Osteoblast (primary cell): ENCODE measurements around the gene SCAF11. TPM values are rescaled to one million over a fixed set of nuclear protein-coding genes. Genes with fewer than 3 reads are reported as not detected.
A peak's percentile ranks its signal among the peaks of the same experiment; 100 is the strongest.

Experiments used
- DNase-seq: peaks from one replicate; pipeline ENCODE4 v3.0.0; 2011; ENCODE audit warnings: low spot score, mixed read lengths; ENCODE audit not compliant: insufficient read length; ENCODE audit errors: missing footprints
- H2AFZ ChIP-seq: 2 replicates; pipeline ENCODE4 v1.6.0; 2011; ENCODE audit warnings: mild to moderate bottlenecking, low read length
- H3K27ac ChIP-seq: 2 replicates; pipeline ENCODE4 v1.5.1; 2011; ENCODE audit warnings: mild to moderate bottlenecking, low read depth, low read length, moderate library complexity
- H3K27me3 ChIP-seq: 2 replicates; pipeline ENCODE4 v1.6.0; 2012; ENCODE audit warnings: mild to moderate bottlenecking, control low read depth, inconsistent platforms, low read length, moderate library complexity; ENCODE audit not compliant: insufficient read depth
- H3K36me3 ChIP-seq: 2 replicates; pipeline ENCODE4 v1.5.1; 2011; ENCODE audit warnings: mild to moderate bottlenecking, low read length, control low read depth, moderate library complexity; ENCODE audit not compliant: insufficient read depth
- H3K4me1 ChIP-seq: 2 replicates; pipeline ENCODE4 v1.5.1; 2011; ENCODE audit warnings: mild to moderate bottlenecking, low read length, control low read depth, moderate library complexity; ENCODE audit not compliant: insufficient read depth
- H3K4me2 ChIP-seq: 2 replicates; pipeline ENCODE4 v1.6.0; 2011; ENCODE audit warnings: mild to moderate bottlenecking, low read length; ENCODE audit not compliant: insufficient read depth
- H3K4me3 ChIP-seq: fragments of 200-600 bp; sonication (generic); 3 replicates; pipeline ENCODE4 v1.5.1; 2012; ENCODE audit warnings: mild to moderate bottlenecking, low read length, inconsistent platforms; ENCODE audit not compliant: insufficient read depth
- H3K79me2 ChIP-seq: 2 replicates; pipeline ENCODE4 v1.6.0; 2012; ENCODE audit warnings: mild to moderate bottlenecking, low read length, control low read depth, inconsistent platforms; ENCODE audit not compliant: insufficient read depth
- H3K9me3 ChIP-seq: 2 replicates; pipeline ENCODE4 v1.5.1; 2011; ENCODE audit warnings: low read depth, low read length, control low read depth
- H4K20me1 ChIP-seq: 2 replicates; pipeline ENCODE4 v1.6.0; 2012; ENCODE audit warnings: mild to moderate bottlenecking, low read length, control low read depth; ENCODE audit not compliant: insufficient read depth
- CTCF ChIP-seq: IDR thresholded peaks from 2 replicates; pipeline ENCODE4 v1.5.1; 2011; ENCODE audit warnings: mild to moderate bottlenecking, low read depth, low read length, moderate library complexity; ENCODE audit errors: extremely low read depth
- total RNA-seq: library from RNA; depleted of rRNA; stranded (reverse); fragments of >200 nt; gene quantifications from 2 replicates; pipeline ENCODE4 v1.2.3, GENCODE V29; 2012

The SCAF11 gene
- total RNA-seq, 1 donor = 132 TPM

- H3K27me3 ChIP-seq = no peaks in the 10 kb centered on the region
Measured at GRCh38 chr12:45989721-45990467, 480 bp downstream of the SCAF11 start.

GRCh38 chr12:45989287-45989686 lies 1.1 kb downstream of the SCAF11 start:
- Histone ChIP-seq H3K27me3 (no peaks in the 10 kb centered on the region), H2AFZ (peak overlapping the region; percentile 94), H3K79me2 (peaks cover 60% of the 10 kb centered on the region), H3K4me2 (peak overlapping the region; percentile 89), H3K9me3 (no peaks in the 10 kb centered on the region), H3K27ac (peak overlapping the region; percentile 95), H3K36me3 (peaks cover 7% of the 10 kb centered on the region), H3K4me3 (peak overlapping the region; percentile 97), H3K4me1 (peaks cover 25% of the 10 kb centered on the region), H4K20me1 (peaks cover 33% of the 10 kb centered on the region)
- no peak for DNase-seq
- no peak for TF ChIP-seq CTCF

More at GRCh38 chr12:45989721-45990467, 480 bp downstream of the SCAF11 start:
- peak overlapping the region; percentile 94 for H2AFZ ChIP-seq
- peak overlapping the region; percentile 95 for H3K27ac ChIP-seq
- H3K9me3 ChIP-seq = no peaks in the 10 kb centered on the region
- peaks cover 7% of the 10 kb centered on the region for H3K36me3 ChIP-seq
- H3K4me2 ChIP-seq = peak overlapping the region; percentile 89
- peak overlapping the region; percentile 97 for H3K4me3 ChIP-seq
- no peak for TF ChIP-seq CTCF
- H3K79me2 ChIP-seq = peaks cover 54% of the 10 kb centered on the region
- DNase-seq = peak; percentile 85
- peaks cover 30% of the 10 kb centered on the region for H4K20me1 ChIP-seq
- H3K4me1 ChIP-seq = peaks cover 25% of the 10 kb centered on the region

GRCh38 chr12:45988264-45988663 lies 2.1 kb downstream of the SCAF11 start:
- Histone ChIP-seq H3K4me1 (peaks cover 25% of the 10 kb centered on the region), H3K36me3 (peaks cover 7% of the 10 kb centered on the region), H3K4me2 (peak overlapping the region; percentile 89), H3K79me2 (peaks cover 71% of the 10 kb centered on the region), H3K27ac (peak overlapping the region; percentile 95), H3K27me3 (no peaks in the 10 kb centered on the region), H3K9me3 (no peaks in the 10 kb centered on the region), H3K4me3 (peak overlapping the region; percentile 97), H4K20me1 (peaks cover 38% of the 10 kb centered on the region), H2AFZ (no peak overlapping the region)
- TF ChIP-seq CTCF = no peak
- DNase-seq = no peak

GRCh38 chr12:45987340-45987727 lies 3.0 kb downstream of the SCAF11 start:
- H4K20me1 ChIP-seq = peaks cover 42% of the 10 kb centered on the region
- peak overlapping the region; percentile 89 for H3K4me2 ChIP-seq
- peaks cover 7% of the 10 kb centered on the region for H3K36me3 ChIP-seq

More at GRCh38 chr12:45987340-45987727, 3.0 kb downstream of the SCAF11 start:
- no peak overlapping the region for H3K27ac ChIP-seq
- H3K79me2 ChIP-seq = peaks cover 80% of the 10 kb centered on the region
- no peaks in the 10 kb centered on the region for H3K27me3 ChIP-seq
- no peak overlapping the region for H2AFZ ChIP-seq
- DNase-seq = no peak
- no peak overlapping the region for H3K4me3 ChIP-seq
- H3K9me3 ChIP-seq = no peaks in the 10 kb centered on the region
- peaks cover 25% of the 10 kb centered on the region for H3K4me1 ChIP-seq
- TF ChIP-seq CTCF = no peak
